Fibroblast of lung (primary cell): ENCODE results near the gene BEND3. TPM values are rescaled to one million over a fixed set of nuclear protein-coding genes. Genes with fewer than 3 reads are reported as not detected.
"Not testable (repeated sequence)": the region's sequence is repeated elsewhere in the genome, so short reads cannot be mapped to it uniquely, and the experiment has no call there.

Experiments
- DNase-seq, 2 donors: peaks; one replicate each; pipeline versions ENCODE4 v3.0.0 to v3.0.0-alpha.2; 2010; ENCODE audit warnings: low read depth in 2 of 2
- H2AFZ ChIP-seq: 2 replicates; pipeline ENCODE4 v1.5.1; 2012; ENCODE audit warnings: low read length, control low read depth, inconsistent platforms
- H3K27ac ChIP-seq: 2 replicates; pipeline ENCODE4 v1.5.1; 2011; ENCODE audit warnings: low read length, control low read depth; ENCODE audit not compliant: insufficient read depth
- H3K27me3 ChIP-seq: 2 replicates; pipeline ENCODE4 v1.5.1; 2011; ENCODE audit warnings: mild to moderate bottlenecking, low read length; ENCODE audit not compliant: control insufficient read depth, insufficient read depth
- H3K36me3 ChIP-seq: 2 replicates; pipeline ENCODE4 v1.5.1; 2011; ENCODE audit warnings: low read length; ENCODE audit not compliant: control insufficient read depth, insufficient read depth
- H3K4me1 ChIP-seq: 2 replicates; pipeline ENCODE4 v1.5.1; 2011; ENCODE audit warnings: low read length; ENCODE audit not compliant: control insufficient read depth, insufficient read depth; ENCODE audit errors: extremely low read depth
- H3K4me2 ChIP-seq: 2 replicates; pipeline ENCODE4 v1.5.1; 2011; ENCODE audit warnings: low read length, control low read depth; ENCODE audit not compliant: insufficient read depth; ENCODE audit errors: extremely low read depth
- H3K4me3 ChIP-seq, 4 experiments: fragments of 200-600 bp in 1 of 4; sonication (generic) in 1 of 4; replicated peaks in 1 of 4; 2 replicates each; pipeline ENCODE4 v1.5.1; 2011 to 2016; ENCODE audit warnings: low read length in 4 of 4, low read depth in 3 of 4, mild to moderate bottlenecking in 3 of 4, control low read depth in 2 of 4, inconsistent platforms in 1 of 4, mixed read lengths in 1 of 4; ENCODE audit not compliant: insufficient read depth in 1 of 4; ENCODE audit errors: control extremely low read depth in 1 of 4
- H3K79me2 ChIP-seq: 2 replicates; pipeline ENCODE4 v1.5.1; 2012; ENCODE audit warnings: mild to moderate bottlenecking, low read length, inconsistent platforms; ENCODE audit not compliant: control insufficient read depth, insufficient read depth
- H3K9ac ChIP-seq: 2 replicates; pipeline ENCODE4 v1.5.1; 2011; ENCODE audit warnings: mild to moderate bottlenecking, low read length, control low read depth; ENCODE audit not compliant: insufficient read depth
- H3K9me3 ChIP-seq: 2 replicates; pipeline ENCODE4 v1.5.1; 2012; ENCODE audit warnings: low read depth, low read length; ENCODE audit not compliant: control insufficient read depth, insufficient read depth
- H4K20me1 ChIP-seq: 2 replicates; pipeline ENCODE4 v1.5.1; 2011; ENCODE audit warnings: low read length; ENCODE audit not compliant: control insufficient read depth, insufficient read depth; ENCODE audit errors: extremely low read depth
- EZH2 ChIP-seq: IDR thresholded peaks from 2 replicates; pipeline ENCODE4 v1.5.1; 2012; ENCODE audit warnings: low read length, control low read depth, mild to moderate bottlenecking; ENCODE audit errors: missing control alignments
- polyA plus RNA-seq, 2 donors: library from polyadenylated mRNA; depleted of rRNA in 1 of 2; stranded (reverse) in 1 of 2; unstranded in 1 of 2; fragments of >200 nt; gene quantifications; 2 replicates each; pipeline ENCODE4 v1.2.1, GENCODE V29; 2011 to 2012; ENCODE audit warnings: missing spikeins in 1 of 2
- total RNA-seq: library from RNA; depleted of rRNA; stranded (reverse); fragments of >200 nt; gene quantifications from 2 replicates; pipeline ENCODE4 v1.2.1, GENCODE V29; 2014
- TF ChIP-seq, protein P1 (sequence below), 2 donors: IDR thresholded peaks in 1 of 2; conservative IDR thresholded peaks in 1 of 2; 1 replicate in 1 of 2; 2 replicates in 1 of 2; pipeline ENCODE4 v1.5.1; 2011 to 2012; ENCODE audit warnings: low read length in 2 of 2, control low read depth in 1 of 2, inconsistent platforms in 1 of 2, low read depth in 1 of 2, mild to moderate bottlenecking in 1 of 2

Gene BEND3
- total and polyA plus RNA-seq, 2 donors (not counting 1 experiment from before 2014, with no cell fraction given) = 0.83 to 1.7 TPM

GRCh38 chr6:107120404-107120803 lies 5.1 kb upstream of the BEND3 start:
- H4K20me1 ChIP-seq = no peaks in the 10 kb centered on the region
- H2AFZ ChIP-seq = no peak overlapping the region

DNA sequence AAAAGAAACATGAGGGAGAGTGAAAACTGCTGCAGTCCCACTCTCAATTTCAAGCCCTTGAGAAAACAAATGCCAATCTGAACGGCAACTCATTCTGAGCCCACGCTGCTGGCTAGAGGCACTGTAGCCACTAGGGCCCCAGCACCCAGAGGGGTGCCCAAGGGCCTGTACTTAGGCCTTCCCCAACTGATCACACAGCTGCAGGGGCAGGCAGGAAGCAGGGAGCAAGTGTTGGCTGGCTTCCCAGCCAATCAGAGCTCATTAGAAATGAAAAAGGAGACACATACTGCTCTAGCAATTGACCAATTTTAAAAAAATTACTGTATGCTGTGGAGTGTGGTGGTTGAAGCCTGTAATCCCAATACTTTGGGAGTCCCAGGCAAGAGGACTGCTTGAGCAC lies 3.7 kb upstream of the BEND3 start:
- DNase-seq = no peak
- H2AFZ ChIP-seq = no peak overlapping the region
- no peak for TF ChIP-seq EZH2
- TF ChIP-seq, protein P1, sequence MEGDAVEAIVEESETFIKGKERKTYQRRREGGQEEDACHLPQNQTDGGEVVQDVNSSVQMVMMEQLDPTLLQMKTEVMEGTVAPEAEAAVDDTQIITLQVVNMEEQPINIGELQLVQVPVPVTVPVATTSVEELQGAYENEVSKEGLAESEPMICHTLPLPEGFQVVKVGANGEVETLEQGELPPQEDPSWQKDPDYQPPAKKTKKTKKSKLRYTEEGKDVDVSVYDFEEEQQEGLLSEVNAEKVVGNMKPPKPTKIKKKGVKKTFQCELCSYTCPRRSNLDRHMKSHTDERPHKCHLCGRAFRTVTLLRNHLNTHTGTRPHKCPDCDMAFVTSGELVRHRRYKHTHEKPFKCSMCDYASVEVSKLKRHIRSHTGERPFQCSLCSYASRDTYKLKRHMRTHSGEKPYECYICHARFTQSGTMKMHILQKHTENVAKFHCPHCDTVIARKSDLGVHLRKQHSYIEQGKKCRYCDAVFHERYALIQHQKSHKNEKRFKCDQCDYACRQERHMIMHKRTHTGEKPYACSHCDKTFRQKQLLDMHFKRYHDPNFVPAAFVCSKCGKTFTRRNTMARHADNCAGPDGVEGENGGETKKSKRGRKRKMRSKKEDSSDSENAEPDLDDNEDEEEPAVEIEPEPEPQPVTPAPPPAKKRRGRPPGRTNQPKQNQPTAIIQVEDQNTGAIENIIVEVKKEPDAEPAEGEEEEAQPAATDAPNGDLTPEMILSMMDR (conservative IDR thresholded peaks at IDR 0.05 in 1 of 2, IDR thresholded peaks at IDR 0.05 in 1 of 2; ENCODE audit: low read depth in 1 of 2, low read length in 2 of 2) = no peak

More at GRCh38 chr6:107120404-107120803, 5.1 kb upstream of the BEND3 start:
- H3K4me2 ChIP-seq = no peak overlapping the region
- H3K4me1 ChIP-seq = no peaks in the 10 kb centered on the region
- TF ChIP-seq EZH2 = no peak
- TF ChIP-seq, protein P1 (conservative IDR thresholded peaks at IDR 0.05 in 1 of 2, IDR thresholded peaks at IDR 0.05 in 1 of 2; ENCODE audit: low read depth in 1 of 2, low read length in 2 of 2) = no peak
- no peaks in the 10 kb centered on the region for H3K36me3 ChIP-seq
- no peak overlapping the region for H3K9ac ChIP-seq
- no peak for DNase-seq
- no peaks in the 10 kb centered on the region for H3K27me3 ChIP-seq
- no peak overlapping the region for H3K4me3 ChIP-seq
- H3K79me2 ChIP-seq = no peaks in the 10 kb centered on the region
- H3K27ac ChIP-seq = no peak overlapping the region
- H3K9me3 ChIP-seq = no peaks in the 10 kb centered on the region

GRCh38 chr6:107118540-107118939 lies 3.2 kb upstream of the BEND3 start:
- not testable (repeated sequence) for H3K9me3 ChIP-seq, H3K27ac ChIP-seq, H2AFZ ChIP-seq, H3K9ac ChIP-seq, H3K4me1 ChIP-seq, DNase-seq, H3K4me3 ChIP-seq, H3K27me3 ChIP-seq, H3K36me3 ChIP-seq, H3K4me2 ChIP-seq, H4K20me1 ChIP-seq, H3K79me2 ChIP-seq

More for the DNA sequence above, 3.7 kb upstream of the BEND3 start:
- Histone ChIP-seq H3K4me2 (no peak overlapping the region), H3K9ac (no peak overlapping the region), H3K4me3 (no peak overlapping the region), H3K27ac (no peak overlapping the region), H3K27me3 (no peaks in the 10 kb centered on the region), H3K79me2 (no peaks in the 10 kb centered on the region), H3K9me3 (no peaks in the 10 kb centered on the region), H4K20me1 (no peaks in the 10 kb centered on the region), H3K36me3 (no peaks in the 10 kb centered on the region), H3K4me1 (no peaks in the 10 kb centered on the region)
